Stomach (tissue), 9 donors: ENCODE measurements around the gene THAP10. TPM values are rescaled to one million over a fixed set of nuclear protein-coding genes. Genes with fewer than 3 reads are reported as not detected.

Experiments
- DNase-seq, 2 donors: peaks; one replicate each; pipeline versions ENCODE4 v3.0.0 to v3.0.0-alpha.2; 2013 to 2019
- H3K27ac ChIP-seq, 5 donors: fragments of 200-600 bp in 4 of 5; sonication (generic) in 4 of 5; one replicate each; pipeline ENCODE4 v1.5.1; 2013 to 2019; ENCODE audit warnings: mild to moderate bottlenecking in 1 of 5, moderate library complexity in 1 of 5
- H3K27me3 ChIP-seq, 3 donors: fragments of 200-600 bp; sonication (generic); one replicate each; pipeline ENCODE4 v1.5.1; 2017 to 2019; ENCODE audit warnings: mixed run types in 1 of 3
- H3K36me3 ChIP-seq, 4 donors: fragments of 200-600 bp; sonication (generic); 1 replicate in 3 of 4; 2 replicates in 1 of 4; pipeline ENCODE4 v1.5.1; 2016 to 2019
- H3K4me1 ChIP-seq, 4 donors: fragments of 200-600 bp; sonication (generic); one replicate each; pipeline ENCODE4 v1.5.1; 2016 to 2019
- H3K4me3 ChIP-seq, 4 donors: fragments of 200-600 bp; sonication (generic) in 3 of 4; one replicate each; pipeline ENCODE4 v1.5.1; 2016 to 2019; ENCODE audit warnings: mild to moderate bottlenecking in 1 of 4
- H3K9me3 ChIP-seq, 4 donors: fragments of 200-600 bp; sonication (generic); one replicate each; pipeline ENCODE4 v1.5.1; 2016 to 2019
- CTCF ChIP-seq, 7 experiments: fragments of 450-650 bp in 4 of 7; fragments of 200-600 bp in 3 of 7; sonication (generic) in 3 of 7; IDR thresholded peaks; one replicate each; pipeline ENCODE4 v1.5.1; 2016 to 2019; ENCODE audit warnings: antibody characterized with exemption in 7 of 7, control low read depth in 2 of 7, mild to moderate bottlenecking in 1 of 7
- EP300 ChIP-seq: sonication (generic); formaldehyde crosslinking; IDR thresholded peaks from one replicate; pipeline ENCODE4 v1.6.1; 2017; ENCODE audit warnings: antibody characterized with exemption
- POLR2A ChIP-seq, 4 donors: fragments of 450-650 bp; IDR thresholded peaks; one replicate each; pipeline ENCODE4 v1.6.1; 2016; ENCODE audit warnings: antibody characterized with exemption in 4 of 4, control low read depth in 2 of 4, mild to moderate bottlenecking in 1 of 4, moderate library complexity in 1 of 4
- POLR2AphosphoS5 ChIP-seq, 3 donors: sonication (generic); formaldehyde crosslinking; IDR thresholded peaks; one replicate each; pipeline ENCODE4 v1.6.1; 2016; ENCODE audit warnings: antibody characterized with exemption in 3 of 3
- WGBS, 5 donors: extraction: QIAGEN DNeasy Blood & Tissue Kit in 3 of 5; methylation state at CpG; one replicate each; pipeline versions ENCODE4 v1.1.5 to v1.1.7; 2013 to 2018; 5-methylcytosine and 5-hydroxymethylcytosine counted together
- intact Hi-C: fragments of 100-400 bp; cut with DNase I; formaldehyde crosslinking; loops from one replicate; pipeline ENCODE4 v1.15.1; 2023; ENCODE audit warnings: low total_unique reads
- polyA plus RNA-seq, 3 donors: library from polyadenylated mRNA; stranded (reverse); fragments of 200-250 nt; gene quantifications; one replicate each; pipeline ENCODE4 v1.2.3, GENCODE V29; 2013
- total RNA-seq, 5 donors: library from RNA; depleted of rRNA; stranded (reverse); fragments of >200 nt; gene quantifications; one replicate each; pipeline versions ENCODE4 v1.1.0 to v1.2.3, GENCODE V29; 2014 to 2016
- donor health status: healthy with polysubstance abuse.
- donor health status: Bipolar disorder and iron deficiency.
- donor health status: healthy.

Gene THAP10
- total and polyA plus RNA-seq, 8 donors = 0.72 to 4.5 (median 2.4) TPM; not detected in 1

- peak in 1 of 2 donors; percentile 77 for DNase-seq
Observed at GRCh38 chr15:70892912-70893560, 803 bp upstream of the THAP10 start.

GRCh38 chr15:70882361-70882760 lies 9.9 kb downstream of the THAP10 start:
- no peak for DNase-seq
- H3K27me3 ChIP-seq = no peaks in the 10 kb centered on the region
- H3K36me3 ChIP-seq = no peaks in the 10 kb centered on the region
- TF ChIP-seq POLR2AphosphoS5 (IDR thresholded peaks at IDR 0.05) (no peak), CTCF (IDR thresholded peaks at IDR 0.05) (no peak), POLR2A (IDR thresholded peaks at IDR 0.05) (no peak), EP300 (no peak)
- no peak overlapping the region for H3K27ac ChIP-seq
- peaks cover 0 to 6% (median 0%) of the 10 kb centered on the region in 4 donors for H3K4me1 ChIP-seq
- no peak overlapping the region for H3K4me3 ChIP-seq
- intact Hi-C loops = no loop called here
- WGBS, 5 donors = 66 to 80% (median 70%) methylated on average over 2 of the region's 2 CpGs
- no peaks in the 10 kb centered on the region for H3K9me3 ChIP-seq

More at GRCh38 chr15:70892912-70893560, 803 bp upstream of the THAP10 start:
- 3 to 7% (median 5%) methylated on average over 10 of the region's 10 CpGs for WGBS, 5 donors
- no peaks in the 10 kb centered on the region for H3K27me3 ChIP-seq
- H3K9me3 ChIP-seq = no peaks in the 10 kb centered on the region
- H3K4me3 ChIP-seq = peak overlapping the region; percentile 75 to 88 (median 79)
- H3K27ac ChIP-seq = peak overlapping the region; percentile 63 to 87 (median 83)
- H3K36me3 ChIP-seq = peaks cover 0 to 12% (median 3%) of the 10 kb centered on the region in 4 donors
- peaks cover 7 to 27% (median 25%) of the 10 kb centered on the region in 4 donors for H3K4me1 ChIP-seq
- TF ChIP-seq EP300 (no peak), CTCF (IDR thresholded peaks at IDR 0.05) (peak in 4 of 7 experiments; percentile 17 to 36 (median 28))
- intact Hi-C loops = no loop called here

- DNase-seq = no peak
- peaks cover 0 to 6% (median 0%) of the 10 kb centered on the region in 4 donors for H3K4me1 ChIP-seq
- H3K9me3 ChIP-seq = no peaks in the 10 kb centered on the region
- no peaks in the 10 kb centered on the region for H3K36me3 ChIP-seq
- H3K27me3 ChIP-seq = no peaks in the 10 kb centered on the region
- no peak overlapping the region for H3K4me3 ChIP-seq
- TF ChIP-seq CTCF (IDR thresholded peaks at IDR 0.05) = no peak
- TF ChIP-seq EP300 = no peak
- TF ChIP-seq POLR2A (IDR thresholded peaks at IDR 0.05) = no peak
- no peak for TF ChIP-seq POLR2AphosphoS5 (IDR thresholded peaks at IDR 0.05)
- no peak overlapping the region for H3K27ac ChIP-seq
- intact Hi-C loops = no loop called here
- 71 to 94% (median 91%) methylated on average over 2 of the region's 2 CpGs for WGBS, 5 donors
Observed at GRCh38 chr15:70880781-70881180, 11.5 kb downstream of the THAP10 start.

- peak in 1 of 2 donors; percentile 34 for DNase-seq
Observed at GRCh38 chr15:70879401-70879800, 12.8 kb downstream of the THAP10 start.

GRCh38 chr15:70876683-70877082 lies 15.6 kb downstream of the THAP10 start:
- TF ChIP-seq POLR2A (IDR thresholded peaks at IDR 0.05) (no peak), EP300 (no peak), POLR2AphosphoS5 (IDR thresholded peaks at IDR 0.05) (no peak), CTCF (IDR thresholded peaks at IDR 0.05) (no peak)
- Histone ChIP-seq H3K9me3 (no peaks in the 10 kb centered on the region), H3K27me3 (peaks cover 0 to 6% (median 0%) of the 10 kb centered on the region in 3 donors), H3K4me3 (no peak overlapping the region), H3K27ac (no peak overlapping the region), H3K4me1 (peaks cover 0 to 6% (median 0%) of the 10 kb centered on the region in 4 donors), H3K36me3 (no peaks in the 10 kb centered on the region)
- whole genome bisulfite sequencing, 5 donors = 65 to 76% (median 70%) methylated on average over 2 of the region's 2 CpGs
- intact Hi-C loops = no loop called here
- DNase-seq = no peak

More at GRCh38 chr15:70879401-70879800, 12.8 kb downstream of the THAP10 start:
- Histone ChIP-seq H3K27ac (no peak overlapping the region), H3K9me3 (no peaks in the 10 kb centered on the region), H3K36me3 (no peaks in the 10 kb centered on the region), H3K4me3 (no peak overlapping the region), H3K27me3 (no peaks in the 10 kb centered on the region), H3K4me1 (peaks cover 0 to 6% (median 0%) of the 10 kb centered on the region in 4 donors)
- no peak for TF ChIP-seq POLR2AphosphoS5 (IDR thresholded peaks at IDR 0.05)
- intact Hi-C loops = no loop called here
- 38 to 75% (median 66%) methylated on average over 2 of the region's 2 CpGs for WGBS, 5 donors
